Esophagus squamous epithelium (tissue), 5 donors: ENCODE data around the gene FAM171A2. TPM values are rescaled to one million over a fixed set of nuclear protein-coding genes. Genes with fewer than 3 reads are reported as not detected.

Experiments
- DNase-seq: peaks from one replicate; lab custom pipeline; 2025; lab: John Stamatoyannopoulos, UW
- H3K27ac ChIP-seq, 4 donors: fragments of 200-600 bp; sonication (generic); one replicate each; pipeline ENCODE4 v1.5.1; 2016 to 2019; ENCODE audit warnings: mild to moderate bottlenecking in 1 of 4
- H3K27me3 ChIP-seq, 4 donors: fragments of 200-600 bp; sonication (generic); 1 replicate in 3 of 4; 2 replicates in 1 of 4; pipeline versions ENCODE4 v1.5.1 to v1.6.0; 2017 to 2021; ENCODE audit warnings: antibody characterized with exemption in 1 of 4
- H3K36me3 ChIP-seq, 3 donors: fragments of 200-600 bp; sonication (generic); one replicate each; pipeline ENCODE4 v1.5.1; 2016 to 2019
- H3K4me1 ChIP-seq, 3 donors: fragments of 200-600 bp; sonication (generic); one replicate each; pipeline ENCODE4 v1.5.1; 2017 to 2019
- H3K4me3 ChIP-seq, 4 donors: fragments of 200-600 bp; sonication (generic); 1 replicate in 3 of 4; 2 replicates in 1 of 4; pipeline ENCODE4 v1.5.1; 2016 to 2019; ENCODE audit warnings: mild to moderate bottlenecking in 2 of 4, moderate library complexity in 1 of 4
- H3K9me3 ChIP-seq, 3 donors: fragments of 200-600 bp; sonication (generic); one replicate each; pipeline ENCODE4 v1.5.1; 2016 to 2019
- POLR2A ChIP-seq, 4 donors: fragments of 450-650 bp; IDR thresholded peaks; one replicate each; pipeline ENCODE4 v1.6.1; 2017; ENCODE audit warnings: antibody characterized with exemption in 4 of 4, mild to moderate bottlenecking in 4 of 4, moderate library complexity in 3 of 4
- WGBS, 2 donors: methylation state at CpG; one replicate each; pipeline ENCODE4 v1.1.5; 2018; 5-methylcytosine and 5-hydroxymethylcytosine counted together
- intact Hi-C: fragments of 100-400 bp; cut with DNase I; formaldehyde crosslinking; loops from one replicate; pipeline ENCODE4 v1.15.0; 2022
- total RNA-seq, 4 donors: library from RNA; depleted of rRNA; stranded (reverse); fragments of >200 nt; gene quantifications; one replicate each; pipeline ENCODE4 v1.1.0, GENCODE V29; 2016
- TF ChIP-seq, protein P1 (sequence below), 6 experiments: fragments of 450-650 bp in 4 of 6; fragments of 200-600 bp in 2 of 6; sonication (generic) in 2 of 6; IDR thresholded peaks; one replicate each; pipeline ENCODE4 v1.5.1; 2016 to 2019; ENCODE audit warnings: antibody characterized with exemption in 6 of 6, mild to moderate bottlenecking in 4 of 6, moderate library complexity in 4 of 6
- donor health status: DM: yes; HTN: yes; CAD: no.

FAM171A2 gene
- total RNA-seq, 4 donors from 2014 or later, result 0.35 to 17.4 (median 3.2) TPM

DNA sequence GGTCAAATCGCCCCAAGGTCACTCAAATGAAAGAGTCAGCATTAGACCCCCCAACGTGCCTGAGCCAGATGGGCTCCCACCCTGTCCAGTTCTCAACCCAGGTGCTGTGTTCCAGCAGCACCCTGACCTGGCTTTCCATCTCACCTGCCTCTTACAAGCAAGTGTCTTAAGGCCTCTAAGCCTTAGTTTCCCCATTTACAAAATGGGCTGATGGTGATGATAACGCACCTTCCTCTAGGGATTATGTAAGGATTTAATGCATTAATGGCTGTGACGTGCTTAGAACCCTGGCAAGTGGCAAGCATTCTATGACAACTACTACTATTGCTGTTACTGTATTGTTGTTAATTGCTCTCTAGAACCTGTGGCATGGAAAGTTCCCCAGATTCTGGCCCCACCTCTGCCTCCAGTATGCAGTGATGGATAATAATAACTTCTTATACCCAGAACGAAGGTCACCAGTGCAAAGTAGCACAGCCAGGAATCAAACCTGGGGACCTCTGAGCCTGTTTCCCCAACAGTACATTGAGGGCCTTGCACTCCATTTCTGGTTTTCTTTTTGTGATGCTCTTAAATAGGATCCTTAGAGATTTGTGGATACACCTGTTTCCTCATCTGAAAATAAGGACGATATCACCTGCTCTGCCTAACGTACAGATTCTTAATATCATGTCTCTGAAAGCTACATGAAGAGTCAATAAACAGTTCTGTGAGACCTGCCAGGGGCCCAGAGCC, 35.8 kb downstream of the FAM171A2 start:
- TF ChIP-seq POLR2A (IDR thresholded peaks at IDR 0.05), result no peak
- TF ChIP-seq, protein P1, sequence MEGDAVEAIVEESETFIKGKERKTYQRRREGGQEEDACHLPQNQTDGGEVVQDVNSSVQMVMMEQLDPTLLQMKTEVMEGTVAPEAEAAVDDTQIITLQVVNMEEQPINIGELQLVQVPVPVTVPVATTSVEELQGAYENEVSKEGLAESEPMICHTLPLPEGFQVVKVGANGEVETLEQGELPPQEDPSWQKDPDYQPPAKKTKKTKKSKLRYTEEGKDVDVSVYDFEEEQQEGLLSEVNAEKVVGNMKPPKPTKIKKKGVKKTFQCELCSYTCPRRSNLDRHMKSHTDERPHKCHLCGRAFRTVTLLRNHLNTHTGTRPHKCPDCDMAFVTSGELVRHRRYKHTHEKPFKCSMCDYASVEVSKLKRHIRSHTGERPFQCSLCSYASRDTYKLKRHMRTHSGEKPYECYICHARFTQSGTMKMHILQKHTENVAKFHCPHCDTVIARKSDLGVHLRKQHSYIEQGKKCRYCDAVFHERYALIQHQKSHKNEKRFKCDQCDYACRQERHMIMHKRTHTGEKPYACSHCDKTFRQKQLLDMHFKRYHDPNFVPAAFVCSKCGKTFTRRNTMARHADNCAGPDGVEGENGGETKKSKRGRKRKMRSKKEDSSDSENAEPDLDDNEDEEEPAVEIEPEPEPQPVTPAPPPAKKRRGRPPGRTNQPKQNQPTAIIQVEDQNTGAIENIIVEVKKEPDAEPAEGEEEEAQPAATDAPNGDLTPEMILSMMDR (IDR thresholded peaks at IDR 0.05), result no peak

DNA sequence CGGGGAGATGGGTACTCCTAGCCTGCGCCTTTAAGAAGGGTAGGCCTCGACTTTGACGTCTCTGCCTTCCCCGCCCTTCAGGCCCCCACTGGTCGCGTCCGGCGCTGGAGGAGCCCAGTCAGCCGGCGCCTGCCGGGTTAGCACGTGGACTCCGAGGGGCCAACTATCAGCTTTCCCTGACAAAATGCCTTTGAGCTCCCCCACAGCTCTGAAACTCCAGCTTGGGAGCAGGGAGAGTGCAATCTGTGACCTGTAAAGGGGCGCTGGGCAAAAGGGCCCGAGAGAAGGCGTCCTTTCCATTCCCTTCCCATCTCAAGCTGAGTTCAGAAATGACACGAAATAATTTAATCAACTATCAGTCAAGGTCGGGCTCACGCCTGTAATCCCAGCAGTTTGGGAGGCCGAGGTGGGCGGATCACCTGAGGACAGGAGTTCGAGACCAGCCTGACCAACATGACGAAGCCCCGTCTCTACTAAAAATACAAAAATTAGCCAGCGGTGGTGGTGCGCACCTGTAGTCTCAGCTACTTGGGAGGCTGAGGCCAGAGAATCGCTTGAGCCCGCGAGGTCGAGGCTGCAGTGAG, 36.7 kb downstream of the FAM171A2 start:
- no peaks in the 10 kb centered on the region for H3K27me3 ChIP-seq
- peak overlapping the region; percentile 88 to 94 (median 94) for H3K27ac ChIP-seq
- 48 to 60% methylated on average over 9 to 17 of the region's 31 CpGs for WGBS, 2 donors
- peaks cover 0 to 12% (median 5%) of the 10 kb centered on the region in 3 donors for H3K36me3 ChIP-seq
- DNase-seq, result peak; percentile 77
- H3K4me3 ChIP-seq, result peak overlapping the region in 3 of 4 donors; percentile 77 to 90 (median 87)
- intact Hi-C loops, result no loop called here
- H3K9me3 ChIP-seq, result no peaks in the 10 kb centered on the region
- H3K4me1 ChIP-seq, result peaks cover 23 to 68% (median 26%) of the 10 kb centered on the region in 3 donors
- no peak for TF ChIP-seq POLR2A (IDR thresholded peaks at IDR 0.05)
- TF ChIP-seq, protein P1 (IDR thresholded peaks at IDR 0.05), result peak in 1 of 6 experiments; percentile 46

More for the DNA sequence above, 35.8 kb downstream of the FAM171A2 start:
- H3K9me3 ChIP-seq, result no peaks in the 10 kb centered on the region
- peaks cover 0 to 3% (median 0%) of the 10 kb centered on the region in 3 donors for H3K36me3 ChIP-seq
- 52 to 61% methylated on average over 7 of the region's 7 CpGs for WGBS, 2 donors
- intact Hi-C loops, result no loop called here
- no peaks in the 10 kb centered on the region for H3K27me3 ChIP-seq
- H3K4me1 ChIP-seq, result peaks cover 23 to 69% (median 23%) of the 10 kb centered on the region in 3 donors
- no peak for DNase-seq
- no peak overlapping the region for H3K27ac ChIP-seq
- H3K4me3 ChIP-seq, result no peak overlapping the region

DNA sequence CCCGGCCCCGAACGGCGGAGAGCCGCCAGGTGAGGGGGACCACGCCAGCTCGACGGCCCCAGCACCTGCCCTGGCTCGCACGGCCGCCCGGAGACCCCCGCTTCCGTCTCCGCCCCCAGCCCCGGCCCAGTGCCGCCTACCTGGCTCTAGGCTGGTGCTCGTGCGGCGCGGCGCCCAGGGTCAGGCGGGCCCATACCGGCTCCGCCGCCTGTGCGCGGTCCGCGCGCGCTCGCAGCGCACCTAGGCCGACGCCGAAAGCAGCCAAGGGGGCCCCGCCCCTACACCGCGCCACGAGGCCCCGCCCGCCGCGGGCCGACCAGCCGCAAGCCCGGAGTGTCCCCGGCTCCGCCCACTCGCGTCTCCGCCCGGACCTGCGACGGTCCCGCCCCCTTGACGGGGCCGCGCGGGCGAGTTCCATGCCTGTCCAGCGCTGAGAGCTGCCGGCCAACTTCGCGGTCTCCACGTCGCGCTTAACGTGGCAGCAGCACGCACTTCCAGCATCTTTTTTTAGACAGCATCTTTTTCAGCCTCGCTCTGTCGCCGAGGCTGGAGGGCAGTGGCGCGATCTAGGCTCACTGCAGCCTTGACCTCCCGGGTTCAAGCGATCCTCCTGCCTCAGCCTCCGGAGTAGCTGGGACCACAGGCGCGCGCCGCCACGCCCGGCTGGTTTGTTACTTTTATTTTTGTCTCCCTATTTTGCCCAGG, 38.9 kb downstream of the FAM171A2 start, which contains the start of gene SLC25A39:
Gene SLC25A39 (minus strand): TSS at position 253 of the 705 bp plus-strand sequence. CDS start 1,261 bp downstream, outside the sequence.
- Histone ChIP-seq H3K9me3 (no peaks in the 10 kb centered on the region), H3K27me3 (no peaks in the 10 kb centered on the region), H3K4me3 (peak within 1 kb of the TSS; percentile 77 to 90 (median 88)), H3K36me3 (peaks cover 19 to 34% (median 26%) of the 10 kb centered on the region in 3 donors), H3K4me1 (peaks cover 23 to 56% (median 26%) of the 10 kb centered on the region in 3 donors), H3K27ac (peak within 1 kb of the TSS; percentile 88 to 94 (median 94))
- intact Hi-C loops, result loop anchor here (5.0 kb wide), 1 partner anchor 112 kb away; no protein-coding TSS in a partner anchor
- TF ChIP-seq, protein P1 (IDR thresholded peaks at IDR 0.05), result peak in 1 of 6 experiments; percentile 42
- peak in 3 of 4 donors; percentile 66 to 83 (median 69) for TF ChIP-seq POLR2A (IDR thresholded peaks at IDR 0.05)
- peak; percentile 66 for DNase-seq
- 0 to 1% methylated on average over 10 to 30 of the region's 85 CpGs for WGBS, 2 donors

DNA sequence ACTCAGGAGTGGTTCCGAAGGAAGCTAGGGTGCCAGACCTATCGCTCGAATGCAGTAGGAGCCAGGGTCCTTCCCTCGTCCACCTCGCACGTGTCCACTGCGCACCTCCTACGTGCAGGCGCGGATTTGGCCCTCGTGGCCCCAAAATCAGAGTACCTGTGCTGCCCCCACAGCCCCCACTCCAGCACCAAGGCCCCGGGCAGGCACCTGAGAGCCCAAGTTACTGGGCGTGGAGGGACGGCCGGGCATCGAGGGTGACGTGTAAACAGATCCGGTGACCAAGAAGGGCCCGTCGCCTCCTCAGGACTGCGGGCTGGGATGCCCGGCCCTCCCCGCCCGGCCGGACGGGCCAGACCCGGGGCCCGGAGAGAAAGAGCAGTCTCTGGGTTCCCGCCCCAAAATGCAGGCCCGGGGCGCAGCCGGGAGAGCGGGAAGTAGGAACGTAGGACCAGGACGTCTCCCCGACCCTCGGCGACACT, 39.5 kb downstream of the FAM171A2 start:
- no peak for TF ChIP-seq POLR2A (IDR thresholded peaks at IDR 0.05)
- TF ChIP-seq, protein P1 (IDR thresholded peaks at IDR 0.05), result no peak
- DNase-seq, result no peak
- Histone ChIP-seq H3K27ac (peak overlapping the region; percentile 88 to 94 (median 94)), H3K36me3 (peaks cover 23 to 40% (median 32%) of the 10 kb centered on the region in 3 donors), H3K4me1 (peaks cover 23 to 56% (median 26%) of the 10 kb centered on the region in 3 donors), H3K27me3 (no peaks in the 10 kb centered on the region), H3K4me3 (peak overlapping the region; percentile 77 to 90 (median 88)), H3K9me3 (no peaks in the 10 kb centered on the region)
- intact Hi-C loops, result loop anchor here (5.0 kb wide), 1 partner anchor 112 kb away; no protein-coding TSS in a partner anchor
- WGBS, 2 donors, result 0% methylated on average over 7 of the region's 38 CpGs; no CpG with 5 or more reads in 1 of the 2 donors
